Islet of Langerhans (tissue), 1 donor: ENCODE measurements around the gene CD164L2.
"Not testable (repeated sequence)": the region's sequence is repeated elsewhere in the genome, so short reads cannot be mapped to it uniquely, and the experiment has no call there.

Experiments used
- FAIRE-seq: peaks from one replicate; lab custom pipeline; 2011; peaks lifted over from hg19 to GRCh38; lab: Jason Lieb, UNC

The CD164L2 gene

GRCh38 chr1:27384797-27385196, 1.7 kb upstream of the CD164L2 start:
- not testable (repeated sequence) for FAIRE-seq

- no peak for FAIRE-seq
Measured at GRCh38 chr1:27383661-27384060, 528 bp upstream of the CD164L2 start.

DNA sequence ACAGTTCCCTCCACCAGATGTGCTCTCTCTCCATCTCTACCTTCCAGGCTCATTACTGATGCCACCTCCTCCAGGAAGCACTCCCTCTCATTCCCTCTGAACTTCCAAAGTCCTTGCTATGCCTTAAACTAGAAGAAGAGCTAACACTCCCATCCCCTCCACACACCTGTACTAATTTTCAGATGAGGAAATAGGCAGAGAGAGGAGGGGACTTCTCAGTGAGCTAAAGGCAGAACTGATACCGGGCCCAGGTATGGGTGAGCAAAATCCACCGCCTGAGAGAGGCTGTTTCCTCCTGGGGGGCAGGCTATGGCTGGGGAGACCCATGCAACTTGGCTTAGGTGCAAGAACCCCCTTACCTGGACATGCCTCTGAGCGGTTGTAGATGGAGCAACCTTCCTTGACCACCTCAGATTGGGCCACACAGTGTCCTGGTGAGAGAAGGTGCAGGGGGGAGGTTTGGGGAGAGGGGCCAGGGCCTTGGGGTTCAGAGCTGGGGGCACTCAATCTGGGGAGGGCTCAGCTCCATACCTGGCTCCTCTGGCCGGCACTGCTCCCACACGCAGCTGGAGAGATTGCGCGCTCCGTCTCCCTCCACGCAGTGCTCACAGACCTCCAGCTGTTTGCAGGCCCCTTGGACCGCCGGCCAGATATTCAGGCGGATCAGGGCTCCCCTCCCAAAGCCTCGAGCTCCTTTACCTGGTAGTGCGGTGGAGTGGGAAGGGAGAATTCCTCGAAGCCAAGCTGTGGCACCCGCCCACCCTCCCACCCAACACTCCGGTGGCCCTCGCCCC, 967 bp downstream of the CD164L2 start:
- FAIRE-seq = no peak

GRCh38 chr1:27380766-27381733, 2.1 kb downstream of the CD164L2 start:
- no peak for FAIRE-seq

- no peak for FAIRE-seq
Measured at GRCh38 chr1:27380224-27380623, 2.9 kb downstream of the CD164L2 start.

DNA sequence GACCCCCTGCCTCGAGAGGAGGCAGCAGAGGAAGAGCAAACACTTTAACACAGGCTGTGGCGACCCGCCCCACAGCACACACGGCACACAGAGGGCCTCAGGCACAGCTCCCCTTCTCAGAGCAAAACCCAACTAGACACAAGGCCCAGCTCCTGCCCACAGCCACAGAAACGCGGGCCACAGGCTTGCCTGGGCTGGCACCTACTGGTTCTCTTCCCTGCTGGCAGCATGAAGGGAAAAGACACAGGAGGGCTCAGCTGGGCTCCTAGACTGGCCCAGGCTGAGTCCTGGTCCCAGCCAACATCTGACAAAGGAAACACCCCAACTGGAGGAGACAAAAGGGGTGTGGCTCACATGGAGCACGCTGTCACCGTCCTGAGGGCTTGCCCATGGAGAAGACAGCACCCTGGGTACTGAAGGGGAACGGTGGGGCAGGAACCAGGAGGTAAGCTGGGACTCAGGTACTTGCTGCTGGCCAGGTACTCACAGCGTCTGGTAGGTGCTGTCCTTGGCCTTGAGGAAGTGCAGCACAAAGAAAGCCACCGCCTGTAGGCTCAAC, 3.5 kb downstream of the CD164L2 start:
- no peak for FAIRE-seq

GRCh38 chr1:27377760-27378495, 5.2 kb downstream of the CD164L2 start:
- FAIRE-seq = no peak

GRCh38 chr1:27374362-27375086, 8.6 kb downstream of the CD164L2 start, which contains the start of gene FCN3:
TSS of gene FCN3 (minus strand) at chr1:27374824. CDS start at chr1:27374818, 6 bp downstream.
- no peak for FAIRE-seq

DNA sequence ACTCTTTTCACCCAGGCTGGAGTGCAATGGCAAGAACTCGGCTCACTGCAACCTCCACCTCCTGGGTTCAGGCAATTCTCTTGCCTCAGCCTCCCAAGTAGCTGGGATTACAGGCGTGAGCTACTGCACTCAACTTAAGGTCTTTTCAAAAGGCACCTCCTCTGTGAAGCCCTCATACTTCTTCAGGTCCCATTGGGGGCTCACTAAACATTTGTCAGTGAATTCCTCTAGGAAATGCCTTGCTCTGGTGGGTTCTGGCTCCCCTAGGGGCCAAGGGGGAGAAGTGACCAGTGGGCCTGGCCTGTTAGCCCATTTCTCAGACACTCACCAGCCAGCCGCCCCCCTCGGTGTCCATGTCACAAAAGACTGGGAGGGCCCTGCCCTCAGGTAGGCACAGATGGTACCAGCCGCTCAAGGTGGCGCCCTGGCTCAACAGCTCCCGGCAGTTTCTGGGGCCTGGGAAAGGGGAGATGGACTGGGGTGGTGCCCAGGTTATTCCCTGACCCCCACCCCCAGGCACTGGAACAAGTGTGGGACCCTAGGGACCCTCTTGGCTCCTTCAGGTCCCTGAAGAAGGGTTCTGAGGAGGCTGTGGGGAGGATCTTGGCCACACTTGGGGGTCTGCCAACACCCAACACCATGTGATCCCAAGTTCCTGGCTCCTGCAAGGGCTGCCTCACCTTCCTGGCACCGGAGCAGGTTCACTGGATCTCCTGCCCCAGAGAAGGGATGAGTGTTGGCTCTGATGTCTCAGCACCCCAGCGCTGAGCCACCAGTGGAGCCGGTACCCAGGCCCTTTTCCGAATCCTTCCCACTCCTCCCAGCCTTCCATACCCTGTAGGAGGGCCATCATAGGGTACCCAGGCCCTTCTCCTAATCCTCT, 10.1 kb downstream of the CD164L2 start:
- no peak for FAIRE-seq

DNA sequence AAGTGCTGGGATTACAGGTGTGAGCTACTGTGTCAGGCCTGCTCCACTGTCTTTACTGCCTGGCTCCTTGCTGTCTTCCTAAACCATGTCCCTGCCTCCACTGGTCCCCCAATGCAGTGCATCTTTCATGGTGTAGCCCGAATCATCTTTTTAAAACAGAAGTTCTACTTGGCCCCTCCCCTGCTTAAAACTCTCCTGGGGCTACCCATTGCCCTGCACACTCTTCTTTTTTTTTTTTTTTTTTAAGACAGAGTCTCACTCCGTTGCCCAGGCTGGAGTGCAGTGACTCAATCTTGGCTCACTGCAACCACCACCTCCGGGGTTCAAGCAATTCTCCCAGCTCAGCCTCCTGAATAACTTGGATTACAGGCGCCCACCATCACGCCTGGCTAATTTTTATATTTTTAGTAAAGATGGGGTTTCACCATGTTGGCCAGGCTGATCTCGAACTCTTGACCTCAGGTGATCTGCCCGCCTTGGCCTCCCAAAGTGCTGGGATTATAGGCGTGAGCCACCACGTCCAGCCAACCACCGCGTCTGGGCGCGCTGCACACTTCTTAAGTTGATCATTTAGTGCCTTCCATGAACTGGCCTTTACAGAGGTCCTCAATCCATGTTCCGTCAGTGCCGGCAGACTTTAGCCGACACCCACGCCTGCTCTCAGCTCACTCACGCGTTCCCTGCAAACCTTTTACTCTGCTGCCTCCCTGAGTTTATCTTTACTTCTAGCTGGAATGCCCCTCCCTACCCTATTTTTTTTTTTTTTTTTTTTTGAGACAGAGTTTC, 10.9 kb downstream of the CD164L2 start:
- no peak for FAIRE-seq

- no peak for FAIRE-seq
Measured at GRCh38 chr1:27368869-27369582, 14.1 kb downstream of the CD164L2 start.

DNA sequence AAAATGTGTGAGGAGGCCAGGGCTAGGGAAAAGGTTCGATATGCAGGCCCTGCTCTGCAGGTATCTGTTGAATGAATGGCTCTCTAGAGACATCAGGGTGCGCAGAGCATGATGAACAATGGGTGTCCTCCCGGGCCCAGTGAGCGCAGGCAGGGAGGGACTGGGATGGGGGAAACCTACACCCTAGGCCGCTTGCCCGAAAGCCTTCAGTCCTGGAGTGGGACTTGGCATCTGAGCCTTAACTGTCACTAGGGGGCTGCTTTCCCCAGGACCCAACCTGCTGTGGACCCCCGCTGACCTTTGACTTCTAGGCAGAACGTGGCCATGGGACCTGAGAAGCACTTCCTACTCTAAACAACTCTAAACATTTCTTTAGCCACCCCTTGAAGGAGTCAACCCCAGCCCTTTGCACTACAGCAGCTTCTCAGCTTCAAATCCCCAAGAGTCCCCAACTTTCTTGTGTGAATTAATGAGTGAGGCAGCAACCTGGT, 15.9 kb downstream of the CD164L2 start:
- FAIRE-seq = no peak

- FAIRE-seq = no peak
Measured at GRCh38 chr1:27366411-27367159, 16.5 kb downstream of the CD164L2 start, which contains the start of gene MAP3K6. TSS of gene MAP3K6 (minus strand) at chr1:27366961. CDS start at chr1:27366597, 364 bp downstream.

GRCh38 chr1:27366113-27366410, 17.1 kb downstream of the CD164L2 start:
- no peak for FAIRE-seq

GRCh38 chr1:27365372-27366112, 17.6 kb downstream of the CD164L2 start:
- no peak for FAIRE-seq

DNA sequence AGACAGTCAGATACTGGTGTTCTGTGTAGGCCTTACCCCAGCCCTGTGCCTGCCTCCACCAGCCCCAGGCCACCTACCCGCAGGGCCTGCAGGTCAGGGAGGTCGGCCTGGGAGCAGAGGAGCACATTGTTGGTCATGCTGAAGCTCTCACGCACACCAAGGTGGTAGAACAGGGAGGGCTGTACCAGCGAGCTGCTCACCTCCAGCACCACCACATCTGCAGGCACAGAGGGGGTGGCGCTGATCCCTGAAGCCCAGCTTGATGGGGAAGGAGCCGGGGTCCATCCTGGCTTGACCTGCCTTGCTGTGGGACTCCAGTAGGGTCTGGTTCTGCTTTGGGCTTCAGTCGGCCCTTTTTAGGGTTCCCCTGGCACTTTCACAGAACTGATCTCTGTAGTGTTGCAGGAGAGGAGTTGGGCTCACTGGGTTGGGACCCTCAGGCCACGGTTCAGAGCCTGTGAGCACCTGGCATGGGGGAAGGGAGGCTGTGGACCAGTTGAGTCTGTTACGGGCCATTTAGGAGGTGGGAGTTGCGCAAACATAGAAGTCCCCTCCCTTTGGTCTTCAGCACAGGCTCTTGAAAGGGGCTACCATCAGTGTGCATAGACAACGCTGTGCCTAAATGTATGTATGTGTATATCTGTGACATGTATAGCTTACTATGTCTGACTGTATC, 18.3 kb downstream of the CD164L2 start:
- no peak for FAIRE-seq
